GM18517 (cell line): ENCODE results near the gene TYK2.

Source experiments
- ATAC-seq: cut with Tn5 transposase; IDR thresholded peaks from one replicate; pipeline ENCODE4 v1.9.1; 2021; ENCODE audit warnings: mild to moderate bottlenecking, moderate library complexity; ENCODE audit not compliant: unreplicated experiment

Gene TYK2

DNA sequence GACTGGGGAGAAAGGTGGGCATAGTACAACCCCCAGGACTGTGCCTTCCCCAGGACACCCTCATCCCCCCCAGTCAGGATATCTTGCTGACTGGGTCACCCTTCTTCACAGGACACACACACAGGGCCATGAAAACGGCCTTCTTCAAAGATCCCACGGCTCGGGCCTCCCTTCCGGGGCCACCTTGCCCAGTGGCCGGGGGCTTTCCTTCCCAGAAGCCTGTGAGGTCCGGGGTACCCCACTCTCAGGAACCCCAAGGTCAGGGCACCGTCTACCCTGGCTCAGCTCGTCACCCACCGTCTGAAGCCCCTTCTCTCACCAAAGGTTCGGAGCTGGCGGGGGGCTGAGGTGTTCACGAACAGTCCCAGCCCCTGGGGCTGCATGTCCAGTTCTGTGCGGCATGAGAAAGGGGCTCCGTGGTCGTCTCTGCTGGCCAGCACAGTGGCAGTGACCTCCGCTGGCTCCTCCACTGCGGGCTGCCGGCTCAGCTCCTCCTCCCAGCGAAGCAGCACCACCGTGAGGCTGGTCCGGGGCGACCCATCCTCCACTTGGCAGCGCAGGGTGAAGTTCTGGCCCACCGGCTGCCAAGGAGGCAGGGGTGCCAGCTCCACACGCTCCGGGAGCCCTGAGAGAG is 44.9 kb downstream of the TYK2 start:
- no peak for ATAC-seq

DNA sequence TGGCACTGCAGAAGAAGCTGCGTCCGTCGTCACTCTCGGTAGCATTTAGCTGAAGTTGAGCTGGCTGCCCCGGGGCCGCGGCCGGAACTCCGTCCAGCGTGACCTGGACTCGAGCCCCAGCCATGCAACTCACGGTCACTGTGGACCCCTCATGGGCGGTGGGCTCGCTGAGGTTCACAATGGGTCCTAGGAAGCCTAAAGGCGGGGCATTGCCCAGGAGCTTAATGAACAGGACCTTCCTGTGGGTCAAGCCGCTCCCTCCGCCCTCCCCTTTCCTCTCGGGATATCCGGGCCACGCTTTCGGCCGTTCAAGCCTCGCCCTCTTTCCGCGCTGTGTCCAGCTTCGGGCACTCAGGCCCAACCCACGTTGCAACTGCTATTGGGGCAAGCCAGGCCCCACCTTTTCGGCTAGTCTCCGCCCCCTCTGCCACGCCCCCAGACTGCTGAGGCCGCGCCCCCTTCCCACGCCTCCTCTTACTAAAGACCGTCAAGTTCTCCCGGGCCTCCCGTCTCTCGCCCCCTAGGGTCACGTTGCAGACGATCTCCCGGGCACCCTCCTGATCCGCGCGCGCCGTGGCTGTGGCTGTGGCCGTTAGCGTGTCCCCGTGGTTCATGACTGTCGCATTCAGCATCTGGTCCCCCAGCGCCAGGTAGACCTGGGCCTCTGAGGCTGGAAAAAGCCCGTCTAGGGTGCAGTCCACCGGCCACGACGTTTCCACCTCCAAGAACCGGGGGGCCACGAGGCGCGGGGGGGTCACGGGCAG is 45.6 kb downstream of the TYK2 start:
- no peak for ATAC-seq

DNA sequence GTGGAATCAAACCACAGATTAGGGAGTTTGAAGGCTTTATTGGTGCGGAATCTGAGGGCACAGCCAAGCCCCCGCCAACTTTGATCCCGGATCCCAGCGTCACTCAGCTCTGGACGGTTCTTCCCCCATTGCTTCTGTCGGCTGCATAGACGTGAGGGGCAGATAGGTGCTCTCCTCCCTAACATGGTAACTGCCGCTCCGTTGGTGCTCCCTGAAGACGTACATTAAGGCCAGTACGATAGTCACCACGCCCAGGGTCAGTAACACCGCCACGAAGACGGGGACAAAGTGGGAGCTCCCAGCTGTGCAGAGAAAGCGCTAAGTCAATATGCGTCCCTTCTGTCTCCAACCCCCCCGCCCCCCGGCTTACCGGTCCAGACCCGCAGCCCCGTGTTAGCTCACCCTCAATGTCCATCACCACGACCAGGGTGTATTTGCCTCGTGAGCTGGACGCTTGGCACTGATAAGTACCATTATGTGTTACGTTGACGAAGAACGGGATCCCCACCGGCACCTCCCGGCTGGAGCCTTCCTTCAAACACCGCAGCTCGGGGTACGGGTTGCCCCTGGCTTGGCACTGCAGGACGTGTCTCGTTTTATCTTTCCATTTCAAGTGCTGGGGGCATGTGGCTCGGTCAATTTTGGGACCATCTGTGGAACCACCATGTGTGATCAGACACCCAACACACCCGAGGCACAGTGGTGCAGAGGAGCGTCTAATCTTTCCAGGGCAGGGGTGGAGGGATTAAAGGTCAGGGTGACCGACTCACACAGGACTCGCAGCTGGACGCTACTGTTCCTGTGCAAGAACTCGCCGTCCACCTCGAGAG is 46.4 kb downstream of the TYK2 start:
- no peak for ATAC-seq

DNA sequence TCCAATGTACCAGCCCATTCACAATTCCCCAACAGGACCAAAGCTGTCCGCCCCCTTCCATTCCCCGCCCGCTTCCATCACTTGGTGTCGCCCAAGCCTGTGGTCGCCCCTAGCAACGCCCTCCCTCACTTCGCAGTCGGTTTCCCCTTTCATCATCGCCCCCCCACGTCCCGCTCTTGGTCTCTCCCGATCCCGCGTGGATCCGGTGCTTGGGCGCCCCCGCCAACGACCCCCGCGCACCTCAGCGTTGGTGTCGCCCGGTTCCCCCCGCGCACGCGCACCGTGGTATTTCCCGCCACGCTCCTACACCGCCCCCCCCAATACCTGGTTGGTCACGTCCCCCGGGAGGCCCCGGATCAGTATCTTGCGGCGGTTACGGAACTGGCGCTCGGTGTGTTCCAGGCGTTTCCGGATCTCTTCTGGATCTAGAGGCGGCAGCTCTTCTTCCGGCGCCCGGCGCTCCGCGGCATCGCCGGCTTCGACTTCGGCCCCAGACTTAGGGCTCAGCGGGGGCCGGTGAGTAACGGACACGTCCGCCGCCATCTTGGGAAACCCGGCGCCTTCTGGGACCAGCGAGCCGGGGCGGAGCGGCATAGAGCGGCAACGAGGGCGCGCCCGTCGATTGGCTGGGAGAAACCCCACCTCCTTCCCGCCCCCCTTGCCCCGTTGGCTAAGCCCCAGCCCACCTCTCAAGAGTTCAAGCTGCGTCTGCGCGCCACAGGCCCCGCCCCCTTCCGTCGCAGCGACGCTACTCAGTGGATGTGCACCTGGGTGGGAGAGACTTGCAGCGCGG is 47.2 kb downstream of the TYK2 start, which contains the start of gene RAVER1:
Gene RAVER1, minus strand, starts transcription at position 565 of the 793 bp plus-strand sequence. Its CDS starts 22 bp downstream, at position 543.
- ATAC-seq, result peak; percentile 69

DNA sequence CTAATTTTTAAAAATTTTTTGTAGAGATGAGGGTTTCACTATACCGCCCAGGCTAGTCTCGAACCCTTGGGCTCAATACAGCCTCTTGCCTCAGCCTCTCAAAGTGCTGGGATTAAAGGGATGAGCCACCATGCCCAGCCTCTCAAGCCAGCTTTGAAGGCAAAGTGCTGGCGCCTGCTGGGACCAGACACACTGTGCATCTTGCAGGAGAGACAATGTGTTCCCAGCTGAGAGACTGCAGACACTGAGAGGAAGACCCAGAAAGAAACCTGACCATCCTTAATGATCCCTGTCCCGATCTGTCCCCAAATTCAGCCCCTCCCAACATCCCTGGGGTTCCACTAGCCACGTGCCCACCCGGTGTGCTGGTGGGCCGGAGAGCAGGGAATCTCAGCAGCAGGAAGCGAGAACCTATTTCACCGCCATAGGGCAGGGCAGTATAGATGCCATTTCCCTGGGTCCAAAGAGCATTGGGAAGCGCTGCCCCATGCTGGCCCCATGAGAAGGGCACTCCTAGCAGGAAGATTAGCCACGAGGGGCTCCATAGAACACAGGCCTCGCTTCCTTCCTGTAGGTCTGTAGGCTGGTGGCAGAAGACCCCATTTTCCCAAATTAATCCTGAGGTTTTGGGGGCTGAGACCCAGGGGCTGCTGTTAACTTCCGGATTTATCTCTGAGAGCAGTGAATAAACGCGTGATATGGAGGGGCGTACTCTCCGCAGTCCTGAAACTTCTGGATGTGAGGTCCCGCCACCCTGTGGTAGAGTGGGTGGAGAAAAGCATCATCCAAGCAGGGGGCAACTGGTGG is 48.0 kb downstream of the TYK2 start:
- no peak for ATAC-seq

DNA sequence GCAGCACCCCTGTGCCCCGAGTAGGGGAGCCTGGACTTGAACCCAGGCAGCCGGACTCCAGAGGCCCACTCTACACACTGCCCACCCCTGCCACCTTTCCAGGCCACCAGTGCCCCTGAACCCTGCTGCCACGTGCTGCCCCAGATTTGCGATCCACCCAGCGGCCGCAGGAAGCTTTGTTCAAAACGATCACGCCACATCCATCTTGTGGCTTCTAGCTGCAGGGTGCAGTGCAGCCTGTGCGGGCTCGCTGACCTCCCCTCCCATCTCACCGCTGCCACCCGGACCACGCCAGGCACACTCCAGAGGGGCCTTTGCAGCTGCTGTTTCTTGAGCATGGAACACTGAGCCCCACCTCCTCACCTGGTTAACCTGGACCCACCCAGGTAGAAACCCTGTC is 50.8 kb downstream of the TYK2 start:
- no peak for ATAC-seq

DNA sequence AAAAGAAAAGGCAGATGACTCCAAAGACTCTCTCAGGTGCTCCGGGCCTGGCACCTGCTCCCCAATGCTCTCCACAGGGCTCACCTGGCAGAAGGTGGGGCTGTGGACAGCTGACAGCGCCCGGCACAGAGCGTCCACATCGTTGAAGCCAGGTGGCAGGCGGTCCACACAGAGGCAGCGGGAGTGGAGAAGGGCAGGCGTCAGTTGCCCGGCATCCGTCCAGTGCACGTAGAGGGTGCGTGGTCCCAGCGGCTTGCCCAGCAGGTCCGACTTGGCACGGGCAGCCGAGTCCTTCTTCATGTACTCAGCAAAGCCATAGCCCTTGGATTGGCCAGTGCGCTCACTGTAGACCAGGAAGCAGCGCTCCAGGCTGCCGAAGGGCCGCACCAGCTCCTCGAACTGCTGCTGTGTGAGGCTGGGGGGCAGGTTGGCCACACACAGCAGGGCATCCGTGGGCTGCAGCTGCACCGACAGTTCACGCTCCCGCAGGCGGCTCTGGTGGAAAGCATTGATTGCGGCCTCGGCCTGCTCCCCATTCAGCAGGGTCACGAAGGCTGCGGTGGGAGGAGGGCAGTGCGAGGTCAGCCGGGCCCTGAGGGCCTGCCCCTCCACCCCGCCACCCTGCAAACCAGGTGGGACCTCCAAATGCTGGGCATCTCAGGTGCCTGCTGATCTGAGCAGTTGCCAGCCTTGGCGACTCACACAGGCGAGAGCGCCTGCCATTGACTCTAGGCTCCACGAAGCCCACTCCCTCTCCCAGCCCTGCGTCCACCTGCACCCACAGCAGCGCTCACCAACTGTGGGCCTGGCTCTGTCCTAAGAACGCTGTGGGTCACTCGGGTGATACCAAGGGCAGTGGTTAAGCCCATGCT is 51.6 kb downstream of the TYK2 start:
- ATAC-seq, result no peak

DNA sequence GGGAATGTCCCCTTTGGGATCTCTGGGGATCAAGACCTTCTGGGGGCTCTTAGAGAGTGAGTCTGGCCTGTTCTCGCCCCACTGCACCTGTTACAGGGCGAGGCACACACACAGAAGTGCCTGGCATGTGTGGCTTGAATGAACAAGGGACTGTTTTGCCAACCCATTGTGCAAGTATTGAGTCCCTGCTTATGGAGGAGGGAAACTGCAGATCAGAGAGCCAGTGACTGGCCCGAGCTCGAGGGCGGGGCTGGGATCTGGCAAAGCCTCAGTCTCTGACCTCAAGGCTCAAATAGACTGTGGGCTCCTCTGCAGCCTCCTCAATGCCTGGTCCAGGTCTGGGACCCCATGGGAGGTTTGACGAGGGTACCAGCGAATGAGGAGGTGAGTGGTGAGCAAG is 52.6 kb downstream of the TYK2 start:
- no peak for ATAC-seq

DNA sequence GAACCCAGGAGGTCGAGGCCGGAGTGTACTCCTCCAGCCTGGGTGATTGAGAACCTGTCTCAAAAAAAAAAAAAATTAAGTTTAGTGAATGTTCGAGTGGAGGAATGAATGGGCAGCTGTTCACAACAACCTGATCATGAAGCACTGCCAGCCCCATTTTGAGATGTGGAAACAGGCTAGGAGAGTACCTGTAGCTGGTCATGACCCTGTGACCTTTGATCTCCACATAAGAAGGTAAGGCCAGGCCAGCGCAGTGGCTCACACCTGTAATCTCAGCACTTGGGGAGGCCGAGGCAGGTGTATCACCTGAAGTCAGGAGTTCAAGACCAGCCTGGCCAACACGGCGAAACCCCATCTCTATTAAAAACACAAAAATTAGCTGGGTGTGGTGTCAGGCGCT is 54.6 kb downstream of the TYK2 start:
- ATAC-seq, result no peak

DNA sequence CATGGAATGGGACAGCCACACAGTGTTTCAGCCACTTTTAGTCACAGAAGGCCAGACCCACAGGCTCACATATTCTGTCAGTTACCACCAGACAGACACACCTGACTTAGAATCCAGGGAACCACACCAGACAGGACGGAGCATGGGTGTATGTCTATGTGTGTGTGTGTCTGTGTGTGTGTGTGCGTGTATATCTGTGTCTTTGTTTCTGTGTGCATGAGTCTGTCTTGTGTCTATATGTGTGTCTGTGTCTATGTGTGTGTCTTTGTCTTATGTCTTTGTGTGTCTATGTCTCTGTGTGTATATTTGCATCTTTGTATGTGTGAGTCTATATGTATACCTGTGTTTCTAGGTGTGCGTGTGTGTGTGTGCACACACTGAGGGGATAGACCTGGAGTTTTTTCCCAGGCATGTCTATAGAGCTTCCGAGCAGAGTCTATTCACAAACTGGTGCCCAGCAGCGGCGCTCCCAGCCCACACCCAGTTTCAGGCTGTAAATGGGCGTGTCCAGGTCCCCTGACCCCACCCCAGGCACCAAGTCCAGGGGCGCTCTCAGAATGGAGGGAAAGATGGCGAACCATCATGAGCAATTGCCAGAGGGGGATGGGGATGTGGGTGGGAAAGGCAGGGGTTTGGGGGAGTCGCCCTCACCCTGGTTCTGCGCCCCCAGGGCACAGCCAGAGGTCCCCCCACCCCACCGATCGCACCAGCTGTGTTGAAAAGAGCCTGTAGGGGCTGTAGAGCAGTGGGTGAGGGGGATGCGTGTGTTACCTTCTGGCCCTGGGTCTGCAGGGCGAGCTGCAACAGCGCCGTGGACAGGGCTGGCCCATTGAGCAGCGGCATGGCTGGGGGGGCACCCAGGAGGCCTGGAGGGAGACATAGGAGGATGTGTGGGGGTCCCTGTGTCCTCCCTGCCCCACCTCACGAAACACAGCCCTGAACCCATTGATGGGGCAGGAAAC is 58.2 kb downstream of the TYK2 start:
- no peak for ATAC-seq

DNA sequence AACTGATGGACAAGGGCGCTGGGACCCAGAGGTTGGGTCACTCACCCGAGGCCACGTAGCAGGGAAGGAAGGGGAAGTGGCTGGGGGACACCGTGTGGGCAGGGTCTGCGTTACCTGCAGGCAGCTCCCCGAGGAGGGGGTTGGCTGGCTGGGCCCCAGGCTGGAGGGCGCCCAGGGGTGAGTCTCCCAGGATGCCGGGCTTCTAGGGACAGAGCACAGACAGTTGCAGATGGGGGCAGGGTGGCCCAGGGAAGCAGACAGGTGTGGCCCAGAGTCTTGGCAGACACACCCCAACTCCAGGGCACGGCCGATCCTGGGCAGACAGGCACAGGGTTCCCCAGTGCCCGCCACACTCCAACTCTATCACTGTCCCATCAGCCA is 59.0 kb downstream of the TYK2 start:
- ATAC-seq, result no peak

DNA sequence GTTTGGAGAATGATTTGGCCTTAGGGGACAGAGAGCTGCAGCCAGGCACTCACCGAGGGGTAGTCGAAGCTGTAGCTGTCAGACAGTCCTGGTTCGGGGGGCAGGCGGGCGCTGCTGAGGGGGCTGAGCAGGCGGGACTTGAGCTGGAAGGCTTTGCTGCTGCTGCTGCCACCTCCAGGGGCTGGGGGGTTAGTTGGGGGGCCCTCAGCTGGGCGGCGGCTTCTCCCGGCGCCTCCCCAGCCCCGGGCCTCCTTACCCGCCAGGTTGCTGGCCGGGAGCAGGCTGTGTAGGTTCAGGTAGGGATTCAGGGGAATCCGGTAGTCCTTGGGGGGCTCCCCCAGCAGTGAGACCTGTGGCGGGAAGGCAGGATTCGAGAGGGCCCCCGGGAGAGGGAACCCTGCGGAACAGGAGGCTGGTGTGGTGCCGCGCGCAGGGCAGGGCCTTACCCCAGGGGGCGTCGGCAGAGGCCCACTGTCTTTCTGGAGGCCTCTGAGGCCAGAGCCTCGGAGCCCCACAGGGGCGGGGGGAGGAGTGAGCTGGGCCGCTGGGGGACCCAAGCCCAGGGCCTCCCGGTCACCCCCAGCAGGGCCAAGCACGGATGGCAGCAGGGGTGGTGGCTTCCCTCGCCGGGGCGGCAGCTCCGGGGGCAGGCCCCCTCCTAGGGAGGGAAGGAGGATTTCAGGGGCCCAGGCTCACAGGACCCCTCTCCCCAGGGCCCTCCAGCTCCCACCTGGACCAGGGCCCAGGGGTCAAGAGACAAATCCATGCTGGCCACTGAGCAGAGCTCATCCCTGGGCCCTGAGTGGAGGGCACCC is 59.6 kb downstream of the TYK2 start:
- ATAC-seq, result no peak

DNA sequence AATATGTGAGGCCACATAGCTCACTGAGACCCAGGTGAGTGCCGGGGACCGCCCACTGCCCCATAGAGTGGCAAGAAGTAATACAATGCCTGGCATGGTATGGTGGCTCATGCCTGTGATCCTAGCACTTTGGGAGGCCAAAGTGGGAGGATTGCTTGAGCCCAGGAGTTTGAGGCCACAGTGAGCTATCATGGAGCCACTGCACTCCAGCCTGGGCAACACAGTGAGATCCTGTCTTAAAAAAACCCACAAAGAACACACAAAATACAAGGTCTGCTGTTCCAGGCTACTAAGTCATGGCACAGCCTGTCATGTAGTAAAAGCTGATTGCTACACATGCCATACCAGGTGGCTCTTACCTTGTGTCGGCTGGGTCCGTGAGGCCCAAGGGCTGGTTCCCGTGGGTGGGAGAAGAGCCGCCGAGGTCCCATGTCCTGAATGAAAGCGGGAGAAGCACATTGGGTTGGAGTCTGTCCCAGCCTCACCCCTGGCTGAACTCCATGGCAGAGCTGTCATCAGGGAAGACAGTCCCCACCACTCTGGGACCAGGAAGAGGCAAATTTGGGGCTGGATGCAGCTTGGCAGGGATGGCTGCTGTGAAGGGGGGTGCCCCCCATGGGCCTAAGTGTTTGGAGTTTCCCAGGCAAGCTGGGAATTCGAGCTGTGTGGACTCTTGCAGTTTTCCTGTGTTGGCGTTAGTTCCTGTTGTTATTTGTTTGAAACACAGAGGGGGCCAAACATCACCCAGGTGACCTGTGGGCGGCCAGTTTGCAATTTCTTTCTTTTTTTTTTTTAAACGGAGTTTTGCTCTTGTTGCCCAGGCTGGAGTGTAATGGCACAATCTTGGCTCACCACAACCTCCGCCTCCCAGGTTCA is 61.3 kb downstream of the TYK2 start:
- no peak for ATAC-seq

DNA sequence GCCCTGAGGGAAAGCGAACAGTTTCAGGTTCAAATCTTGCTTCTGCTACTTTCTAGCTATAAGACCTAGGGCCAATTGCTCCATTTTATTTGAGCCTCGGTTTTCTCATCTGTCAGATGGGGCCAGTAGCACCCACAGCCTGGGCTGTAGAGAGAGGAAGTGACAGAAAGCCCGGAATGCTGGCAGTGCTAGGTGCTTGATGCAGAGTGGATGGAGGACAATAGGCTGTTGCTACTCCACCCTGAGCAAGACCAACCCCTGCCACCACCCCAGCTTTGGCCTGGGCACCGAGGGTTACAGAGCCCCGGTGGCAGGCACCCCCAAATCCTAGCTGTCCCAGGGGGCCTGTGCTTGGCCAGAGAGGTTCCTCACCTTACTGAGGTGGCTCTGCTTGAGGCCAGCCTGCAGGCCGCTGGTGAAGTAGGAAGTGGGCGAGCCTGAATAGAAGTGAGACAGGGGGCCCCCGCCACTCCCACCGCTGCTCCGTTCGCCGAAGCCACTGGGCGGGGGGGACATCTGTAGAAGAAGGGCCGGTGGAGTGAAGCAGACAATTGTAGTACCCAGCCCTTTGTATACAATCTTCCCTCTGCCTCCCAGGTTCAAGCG is 62.4 kb downstream of the TYK2 start:
- ATAC-seq, result no peak

DNA sequence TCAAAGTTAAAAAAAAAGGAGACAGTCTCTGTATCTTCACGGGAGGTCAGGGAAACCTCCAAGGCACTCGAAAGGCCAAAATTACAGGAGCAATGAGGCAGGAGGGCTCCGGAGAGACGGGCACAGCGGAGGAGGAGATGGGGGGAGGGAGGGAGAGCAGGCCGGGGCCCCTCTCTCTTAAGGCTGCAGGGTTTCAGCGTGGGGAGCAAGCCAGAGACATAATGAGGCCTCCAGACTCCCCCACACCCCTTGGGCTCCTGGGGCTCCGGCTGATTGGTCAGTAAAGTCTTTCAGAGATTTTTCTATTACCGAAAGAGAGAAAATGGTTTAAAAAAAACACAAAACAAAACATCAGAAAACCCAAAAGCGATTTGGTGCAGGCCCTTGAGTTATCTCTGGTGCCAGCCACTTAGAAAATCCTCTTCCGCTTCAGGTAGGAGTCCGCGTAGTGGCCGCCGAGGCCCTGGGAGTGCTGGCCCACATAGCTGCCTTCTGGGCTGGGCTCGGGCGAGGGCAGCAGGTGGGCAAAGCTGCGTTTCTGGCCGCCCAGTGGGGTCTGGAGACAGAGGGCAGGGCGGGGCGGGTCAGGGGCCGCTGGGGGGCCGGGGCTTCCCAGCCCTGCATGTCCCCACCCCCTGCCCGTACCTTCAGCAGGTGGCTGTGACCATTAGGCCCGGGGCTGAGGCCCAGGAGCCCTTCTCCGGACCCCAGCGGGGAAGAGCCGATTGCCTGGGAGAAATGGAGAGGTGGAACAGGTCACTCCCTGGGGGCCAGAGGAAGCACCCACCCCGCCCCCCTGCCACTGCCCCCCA is 63.1 kb downstream of the TYK2 start:
- ATAC-seq, result no peak
